Measurements from ENCODE around the gene CC2D1A.

The CC2D1A gene

GRCh38 chr19:13892870-13893269 is 13.1 kb upstream of the CC2D1A start:
- TF ChIP-seq RAD21 (IDR thresholded peaks at IDR 0.05; ENCODE audit: low read depth) (no peak), TCF12 (IDR thresholded peaks at IDR 0.05; ENCODE audit: low read depth) (no peak), EGR1 (IDR thresholded peaks at IDR 0.05) (no peak), TAF1 (IDR thresholded peaks at IDR 0.05; ENCODE audit: low read depth) (no peak), NFIC (IDR thresholded peaks at IDR 0.05) (no peak)

- no peak for TF ChIP-seq EGR1 (IDR thresholded peaks at IDR 0.05)
- TF ChIP-seq REST (IDR thresholded peaks at IDR 0.05; ENCODE audit: low read depth): no peak
- TF ChIP-seq YY1 (IDR thresholded peaks at IDR 0.05; ENCODE audit: low read depth): no peak
- TF ChIP-seq CEBPB (IDR thresholded peaks at IDR 0.05): no peak
- TF ChIP-seq CREB1 (IDR thresholded peaks at IDR 0.05; ENCODE audit: low read depth): no peak
- no peak for TF ChIP-seq FOXM1 (IDR thresholded peaks at IDR 0.05; ENCODE audit: borderline replicate concordance, low read depth)
Observed at GRCh38 chr19:13894552-13894951, 11.4 kb upstream of the CC2D1A start.

GRCh38 chr19:13896227-13896626 is 9.8 kb upstream of the CC2D1A start:
- no peak for TF ChIP-seq FOXM1 (IDR thresholded peaks at IDR 0.05; ENCODE audit: borderline replicate concordance, low read depth)
- no peak for TF ChIP-seq REST (IDR thresholded peaks at IDR 0.05; ENCODE audit: low read depth)
- no peak for TF ChIP-seq TEAD4 (IDR thresholded peaks at IDR 0.05)
- TF ChIP-seq ZBTB7A (IDR thresholded peaks at IDR 0.05; ENCODE audit: low read depth): no peak
- TF ChIP-seq EP300 (IDR thresholded peaks at IDR 0.05; ENCODE audit: borderline replicate concordance): no peak
- TF ChIP-seq TAF1 (IDR thresholded peaks at IDR 0.05; ENCODE audit: low read depth): no peak
- no peak for TF ChIP-seq EGR1 (IDR thresholded peaks at IDR 0.05)
- no peak for TF ChIP-seq USF1 (IDR thresholded peaks at IDR 0.05)
- TF ChIP-seq CREB1 (IDR thresholded peaks at IDR 0.05; ENCODE audit: low read depth): no peak
- TF ChIP-seq CEBPB (IDR thresholded peaks at IDR 0.05): no peak
- no peak for TF ChIP-seq YY1 (IDR thresholded peaks at IDR 0.05; ENCODE audit: low read depth)

- TF ChIP-seq YY1 (IDR thresholded peaks at IDR 0.05; ENCODE audit: low read depth) (no peak), CEBPB (IDR thresholded peaks at IDR 0.05) (no peak), ZBTB7A (IDR thresholded peaks at IDR 0.05; ENCODE audit: low read depth) (no peak), TEAD4 (IDR thresholded peaks at IDR 0.05) (no peak), REST (IDR thresholded peaks at IDR 0.05; ENCODE audit: low read depth) (no peak), CREB1 (IDR thresholded peaks at IDR 0.05; ENCODE audit: low read depth) (no peak), TAF1 (IDR thresholded peaks at IDR 0.05; ENCODE audit: low read depth) (no peak), RAD21 (IDR thresholded peaks at IDR 0.05; ENCODE audit: low read depth) (no peak), EGR1 (IDR thresholded peaks at IDR 0.05) (no peak), NFIC (IDR thresholded peaks at IDR 0.05) (no peak), MAX (IDR thresholded peaks at IDR 0.05) (no peak), FOXM1 (IDR thresholded peaks at IDR 0.05; ENCODE audit: borderline replicate concordance, low read depth) (no peak), USF1 (IDR thresholded peaks at IDR 0.05) (no peak), TCF12 (IDR thresholded peaks at IDR 0.05; ENCODE audit: low read depth) (no peak), EP300 (IDR thresholded peaks at IDR 0.05; ENCODE audit: borderline replicate concordance) (no peak)
Observed at GRCh38 chr19:13899393-13899792, 6.6 kb upstream of the CC2D1A start.

GRCh38 chr19:13899912-13900584 is 6.0 kb upstream of the CC2D1A start:
- no peak for TF ChIP-seq USF1 (IDR thresholded peaks at IDR 0.05)
- TF ChIP-seq TCF12 (IDR thresholded peaks at IDR 0.05; ENCODE audit: low read depth): no peak

Data from Ishikawa (cell line).